Panc1 (cell line): ENCODE data around the gene PM20D2.

Experiments
- CTCF ChIP-seq: fragments of 450-650 bp; IDR thresholded peaks from 2 replicates; pipeline ENCODE4 v1.5.1; 2017; ENCODE audit warnings: mild to moderate bottlenecking
- POLR2AphosphoS5 ChIP-seq: IDR thresholded peaks from 2 replicates; pipeline ENCODE4 v1.6.1; 2012; ENCODE audit warnings: mild to moderate bottlenecking, low read depth, low read length, moderate library complexity
- REST ChIP-seq, 2 experiments: IDR thresholded peaks; 2 replicates each; pipeline ENCODE4 v1.6.1; 2011 to 2012; ENCODE audit warnings: low read depth in 2 of 2, control low read depth in 1 of 2, low read length in 1 of 2, mild to moderate bottlenecking in 1 of 2, moderate library complexity in 1 of 2; ENCODE audit not compliant: insufficient read depth in 1 of 2
- SIN3A ChIP-seq: IDR thresholded peaks from 2 replicates; pipeline ENCODE4 v1.6.1; 2012; ENCODE audit warnings: low read depth, mild to moderate bottlenecking, low read length, moderate library complexity, borderline replicate concordance; ENCODE audit not compliant: insufficient read depth
- TCF7L2 ChIP-seq: IDR thresholded peaks from 2 replicates; pipeline ENCODE4 v1.6.1; 2011; ENCODE audit warnings: mild to moderate bottlenecking, low read depth, low read length, inconsistent platforms

GRCh38 chr6:89183294-89183693 lies 37.4 kb downstream of the PM20D2 start:
- TF ChIP-seq CTCF: no peak
- no peak for TF ChIP-seq REST (IDR thresholded peaks at IDR 0.05; ENCODE audit: insufficient read depth in 1 of 2, low read depth in 2 of 2, low read length in 1 of 2)
- no peak for TF ChIP-seq SIN3A
- TF ChIP-seq POLR2AphosphoS5: no peak
- no peak for TF ChIP-seq TCF7L2
